GM18907 (cell line): ENCODE results near the gene CORIN.
A peak's percentile ranks its signal among the peaks of the same experiment; 100 is the strongest.

Experiments
- ATAC-seq: cut with Tn5 transposase; IDR thresholded peaks from one replicate; pipeline ENCODE4 v1.9.1; 2021; ENCODE audit warnings: mild to moderate bottlenecking, moderate library complexity; ENCODE audit not compliant: unreplicated experiment

Gene CORIN, protein sequence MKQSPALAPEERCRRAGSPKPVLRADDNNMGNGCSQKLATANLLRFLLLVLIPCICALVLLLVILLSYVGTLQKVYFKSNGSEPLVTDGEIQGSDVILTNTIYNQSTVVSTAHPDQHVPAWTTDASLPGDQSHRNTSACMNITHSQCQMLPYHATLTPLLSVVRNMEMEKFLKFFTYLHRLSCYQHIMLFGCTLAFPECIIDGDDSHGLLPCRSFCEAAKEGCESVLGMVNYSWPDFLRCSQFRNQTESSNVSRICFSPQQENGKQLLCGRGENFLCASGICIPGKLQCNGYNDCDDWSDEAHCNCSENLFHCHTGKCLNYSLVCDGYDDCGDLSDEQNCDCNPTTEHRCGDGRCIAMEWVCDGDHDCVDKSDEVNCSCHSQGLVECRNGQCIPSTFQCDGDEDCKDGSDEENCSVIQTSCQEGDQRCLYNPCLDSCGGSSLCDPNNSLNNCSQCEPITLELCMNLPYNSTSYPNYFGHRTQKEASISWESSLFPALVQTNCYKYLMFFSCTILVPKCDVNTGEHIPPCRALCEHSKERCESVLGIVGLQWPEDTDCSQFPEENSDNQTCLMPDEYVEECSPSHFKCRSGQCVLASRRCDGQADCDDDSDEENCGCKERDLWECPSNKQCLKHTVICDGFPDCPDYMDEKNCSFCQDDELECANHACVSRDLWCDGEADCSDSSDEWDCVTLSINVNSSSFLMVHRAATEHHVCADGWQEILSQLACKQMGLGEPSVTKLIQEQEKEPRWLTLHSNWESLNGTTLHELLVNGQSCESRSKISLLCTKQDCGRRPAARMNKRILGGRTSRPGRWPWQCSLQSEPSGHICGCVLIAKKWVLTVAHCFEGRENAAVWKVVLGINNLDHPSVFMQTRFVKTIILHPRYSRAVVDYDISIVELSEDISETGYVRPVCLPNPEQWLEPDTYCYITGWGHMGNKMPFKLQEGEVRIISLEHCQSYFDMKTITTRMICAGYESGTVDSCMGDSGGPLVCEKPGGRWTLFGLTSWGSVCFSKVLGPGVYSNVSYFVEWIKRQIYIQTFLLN

DNA sequence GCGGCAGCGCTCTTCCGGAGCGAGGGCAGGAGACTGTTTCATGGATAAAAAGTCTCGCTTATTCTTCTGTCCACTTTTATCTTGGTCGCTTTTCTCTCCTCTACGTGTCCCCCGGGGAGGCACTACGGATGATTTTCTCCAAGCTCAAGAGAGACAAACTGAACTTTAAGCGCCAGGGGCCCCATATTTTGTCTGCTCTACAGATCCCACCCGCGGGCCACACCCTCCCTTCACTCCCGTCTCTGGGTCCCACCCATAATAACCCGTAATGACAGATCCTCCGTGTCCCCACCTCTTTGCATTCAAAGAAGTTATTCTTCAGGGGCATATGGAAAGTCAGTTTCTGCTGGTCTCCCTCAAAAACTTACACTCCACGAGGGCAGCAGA lies at the start of gene CORIN:
CORIN (minus strand) TSS at position 160 of the 387 bp plus-strand sequence; CDS start at position 42, 118 bp downstream.
- ATAC-seq = no peak

GRCh38 chr4:47882228-47882627 lies 44.4 kb upstream of the CORIN start:
- ATAC-seq = no peak

DNA sequence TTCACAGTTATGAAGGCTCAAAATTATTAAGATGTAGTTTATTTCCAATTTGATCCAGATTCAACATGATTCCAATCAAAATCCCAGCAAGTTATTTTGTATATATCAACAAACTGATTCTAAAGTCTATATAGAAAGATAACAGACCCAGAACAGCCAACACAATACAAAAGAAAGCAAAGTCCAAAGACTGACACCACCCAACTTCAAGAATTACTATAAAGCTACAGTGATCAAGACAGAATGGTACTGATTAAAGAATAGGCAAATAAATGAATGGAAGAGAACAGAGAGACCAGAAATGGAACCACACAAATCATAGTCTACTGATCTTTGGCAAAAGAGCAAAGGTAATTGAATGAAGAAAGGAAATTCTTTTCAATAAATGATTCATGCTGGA lies 41.6 kb upstream of the CORIN start:
- ATAC-seq = no peak

- no peak for ATAC-seq
These were observed 39.1 kb upstream of the CORIN start for GRCh38 chr4:47876784-47877546.

DNA sequence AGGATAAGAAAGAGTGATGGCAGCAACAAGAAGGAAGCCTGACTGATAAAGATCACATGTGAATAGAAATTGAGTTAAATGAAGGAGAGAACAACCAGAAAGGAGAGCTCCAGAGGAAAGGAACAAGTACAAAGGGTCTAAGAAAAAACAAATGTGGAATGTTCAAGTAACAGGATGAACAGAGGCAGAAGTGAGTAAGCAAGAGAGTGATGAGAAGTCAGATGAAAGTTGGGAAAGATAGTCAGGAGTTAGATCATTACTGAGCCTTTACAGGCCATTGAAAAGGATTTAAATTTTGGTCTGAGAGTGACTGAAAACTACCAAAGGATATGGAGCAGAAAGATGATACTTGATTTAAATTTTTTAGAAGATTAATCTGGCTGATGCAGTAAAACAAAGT lies 38.4 kb upstream of the CORIN start:
- no peak for ATAC-seq

DNA sequence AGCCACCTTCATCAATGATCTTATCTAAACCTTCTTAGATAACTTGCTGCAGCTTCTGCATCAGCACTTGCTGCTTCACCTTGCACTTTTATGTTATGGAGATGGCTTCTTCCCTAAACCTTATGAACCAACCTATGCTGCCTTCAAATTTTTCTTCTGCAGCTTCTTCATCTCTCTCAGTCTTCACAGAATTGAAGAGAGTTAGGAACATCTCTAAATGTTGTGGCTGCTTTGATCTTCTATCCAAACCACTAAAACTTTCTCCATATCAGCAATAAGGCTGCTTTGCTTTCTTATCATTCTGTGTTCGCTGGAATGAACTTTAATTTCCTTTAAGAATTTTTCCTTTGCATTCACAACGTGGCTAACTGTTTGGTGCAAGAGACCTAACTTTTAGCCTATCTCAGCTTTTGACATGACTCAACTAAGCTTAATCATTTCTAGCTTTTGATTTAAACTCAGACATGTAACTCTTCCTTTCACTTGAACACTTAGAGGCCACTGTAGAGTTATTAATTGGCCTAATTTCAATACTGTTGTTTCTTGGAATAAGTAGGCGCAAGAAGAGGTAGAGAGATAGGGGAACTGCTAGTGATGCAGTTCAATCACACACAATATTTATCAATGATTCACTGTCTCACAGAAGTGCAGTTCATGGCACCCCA lies 36.1 kb upstream of the CORIN start:
- ATAC-seq = no peak

DNA sequence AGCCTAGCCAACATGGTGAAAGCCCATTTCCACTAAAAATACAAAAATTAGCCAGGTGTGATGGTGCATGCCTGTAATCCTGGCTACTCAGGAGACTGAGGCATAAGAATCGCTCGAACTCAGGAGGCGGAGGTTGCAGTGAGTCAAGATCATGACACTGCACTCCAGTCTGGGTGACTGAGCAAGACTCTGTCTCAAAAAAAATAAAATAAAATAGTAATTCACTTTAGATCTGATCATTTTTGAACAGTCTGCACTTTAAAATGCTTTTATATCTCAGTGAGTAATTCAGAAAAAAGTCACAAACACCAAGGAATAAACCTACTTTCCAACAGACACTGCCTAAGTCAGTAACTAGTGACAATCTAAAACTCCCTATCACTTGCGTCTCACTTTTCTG lies 25.6 kb upstream of the CORIN start:
- ATAC-seq = no peak

DNA sequence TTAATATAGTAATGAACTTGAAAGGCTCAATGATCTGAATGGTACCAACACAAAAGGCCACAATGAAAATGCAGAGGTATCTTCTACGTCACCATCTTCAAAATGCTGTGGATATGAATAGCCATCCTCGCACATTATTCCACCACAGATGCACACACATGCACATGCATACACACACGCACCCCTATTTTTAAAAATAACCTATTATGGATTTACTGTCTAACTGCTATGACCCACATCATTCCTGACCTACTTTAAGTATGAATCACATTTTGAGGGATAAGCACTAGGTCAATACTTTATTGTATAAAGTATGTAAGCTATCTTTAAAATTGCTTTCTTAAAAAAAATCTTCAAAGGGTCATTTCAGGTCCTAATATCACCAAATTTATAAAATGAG lies 24.4 kb upstream of the CORIN start:
- no peak for ATAC-seq

DNA sequence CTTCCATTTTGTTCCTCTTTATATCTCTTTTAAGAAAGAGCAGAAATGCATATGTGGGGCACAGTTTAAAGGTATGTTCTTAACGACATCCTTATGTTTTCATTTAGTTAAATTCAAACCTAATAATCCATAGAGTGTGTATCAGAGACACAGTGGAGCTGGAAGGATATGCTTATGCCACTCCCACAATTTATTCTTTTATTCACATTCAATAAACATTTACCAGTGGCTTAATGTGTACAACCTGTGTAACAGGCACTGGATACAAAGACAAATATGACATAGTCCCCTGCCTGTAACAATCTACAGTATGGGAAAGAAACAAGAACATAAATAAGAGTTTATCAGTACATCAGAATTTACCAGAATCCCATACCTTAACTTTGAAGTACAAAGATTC lies 22.4 kb upstream of the CORIN start:
- no peak for ATAC-seq

DNA sequence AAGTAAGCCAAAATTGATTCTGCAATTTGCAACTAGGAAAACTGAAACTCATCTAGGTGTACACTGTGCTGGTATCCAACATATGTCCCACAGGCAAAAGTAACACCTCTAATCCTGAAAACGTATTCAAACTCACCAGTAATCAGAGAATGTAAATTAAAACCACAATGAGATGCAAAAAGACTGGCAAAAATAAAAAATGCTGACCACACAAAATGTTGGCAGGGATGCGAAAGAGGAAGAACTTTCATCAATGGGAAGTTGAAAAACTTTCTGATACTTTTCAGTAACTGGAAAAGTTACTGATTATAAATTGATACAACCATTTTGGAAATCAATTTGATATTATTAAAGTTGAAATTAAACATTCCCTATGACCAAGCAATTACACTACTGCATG lies 20.1 kb upstream of the CORIN start:
- ATAC-seq = no peak

DNA sequence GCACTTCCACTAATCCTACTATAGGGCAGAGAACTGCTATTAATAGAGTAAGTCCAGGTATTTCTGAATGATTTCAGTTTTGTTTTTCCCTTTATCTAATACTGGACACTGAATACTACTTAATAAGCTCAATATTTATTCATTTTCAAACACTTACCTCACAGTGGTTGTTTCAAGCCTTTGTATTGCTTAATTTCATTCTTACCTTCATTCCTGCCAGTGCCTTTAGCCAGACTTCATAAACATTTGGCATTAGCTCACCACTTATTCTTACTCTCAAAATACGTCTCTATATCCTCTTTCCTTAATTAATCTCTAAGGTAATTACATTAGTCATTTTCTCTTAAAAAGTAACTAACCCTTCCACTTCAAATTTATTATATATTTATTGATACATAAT lies 18.8 kb upstream of the CORIN start:
- ATAC-seq = no peak

- ATAC-seq = no peak
These were observed 17.5 kb upstream of the CORIN start for GRCh38 chr4:47855350-47855749.

- ATAC-seq = no peak
These were observed 14.3 kb upstream of the CORIN start for GRCh38 chr4:47852136-47852535.

DNA sequence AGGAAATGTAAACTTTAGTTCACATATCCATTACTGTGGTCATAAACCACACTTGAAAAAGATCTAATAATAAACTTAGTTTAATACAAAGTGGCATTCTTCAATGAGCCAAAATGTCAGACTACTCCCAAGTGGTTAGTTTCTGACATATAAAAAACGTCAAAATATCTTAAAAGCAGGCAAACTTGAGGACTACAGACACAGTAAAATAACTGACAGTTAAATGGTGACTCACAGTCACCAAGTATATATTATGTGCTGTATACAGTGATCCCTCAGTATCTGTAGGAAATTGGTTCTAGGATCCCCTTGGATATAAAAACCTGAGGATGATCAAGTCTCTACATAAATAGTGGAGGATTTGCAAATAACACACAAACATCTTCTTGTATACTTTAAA lies 11.6 kb upstream of the CORIN start:
- ATAC-seq = no peak

- no peak for ATAC-seq
These were observed 10.2 kb upstream of the CORIN start for GRCh38 chr4:47848041-47848440.

DNA sequence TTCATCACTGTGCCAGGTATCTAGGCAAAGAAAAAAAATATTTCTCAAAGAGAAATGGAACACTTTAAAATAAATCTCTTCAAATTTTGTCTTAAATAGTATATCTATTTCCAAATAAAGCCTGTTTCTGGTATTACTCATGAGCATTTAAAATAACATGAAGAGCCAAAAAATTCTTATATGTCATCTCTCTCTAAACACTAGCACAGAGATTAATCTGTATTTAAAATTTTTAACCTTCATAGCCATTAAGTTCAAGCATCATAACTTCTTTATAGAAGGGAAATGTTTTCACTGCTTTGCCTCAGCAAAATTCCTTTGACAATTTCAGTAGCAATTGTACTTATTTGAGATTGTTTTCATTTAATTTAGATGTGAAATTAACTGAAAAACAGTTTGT lies 5.1 kb upstream of the CORIN start:
- no peak for ATAC-seq

GRCh38 chr4:47840291-47840690 lies 2.4 kb upstream of the CORIN start:
- no peak for ATAC-seq

DNA sequence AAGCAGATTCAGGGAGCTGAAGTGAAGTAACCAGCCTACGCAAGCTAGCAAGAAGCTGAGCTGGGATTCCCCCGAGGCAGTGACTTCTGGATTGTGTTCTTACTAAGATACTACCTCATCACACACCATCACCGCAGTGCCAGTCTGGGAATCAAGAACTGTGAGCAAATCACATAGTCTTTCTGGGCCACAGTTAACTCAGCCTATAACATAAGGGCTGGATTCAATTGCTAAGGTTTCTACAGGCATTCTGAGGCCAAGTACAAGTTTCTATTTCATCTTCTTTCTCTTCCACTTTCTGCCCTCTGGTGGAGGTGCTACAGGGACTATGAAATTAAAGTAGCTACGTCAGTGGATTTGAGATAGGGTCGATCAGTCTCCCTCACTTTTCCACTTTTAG lies 1.4 kb upstream of the CORIN start:
- ATAC-seq = peak; percentile 44

GRCh38 chr4:47838445-47838844 lies 578 bp upstream of the CORIN start:
- no peak for ATAC-seq

DNA sequence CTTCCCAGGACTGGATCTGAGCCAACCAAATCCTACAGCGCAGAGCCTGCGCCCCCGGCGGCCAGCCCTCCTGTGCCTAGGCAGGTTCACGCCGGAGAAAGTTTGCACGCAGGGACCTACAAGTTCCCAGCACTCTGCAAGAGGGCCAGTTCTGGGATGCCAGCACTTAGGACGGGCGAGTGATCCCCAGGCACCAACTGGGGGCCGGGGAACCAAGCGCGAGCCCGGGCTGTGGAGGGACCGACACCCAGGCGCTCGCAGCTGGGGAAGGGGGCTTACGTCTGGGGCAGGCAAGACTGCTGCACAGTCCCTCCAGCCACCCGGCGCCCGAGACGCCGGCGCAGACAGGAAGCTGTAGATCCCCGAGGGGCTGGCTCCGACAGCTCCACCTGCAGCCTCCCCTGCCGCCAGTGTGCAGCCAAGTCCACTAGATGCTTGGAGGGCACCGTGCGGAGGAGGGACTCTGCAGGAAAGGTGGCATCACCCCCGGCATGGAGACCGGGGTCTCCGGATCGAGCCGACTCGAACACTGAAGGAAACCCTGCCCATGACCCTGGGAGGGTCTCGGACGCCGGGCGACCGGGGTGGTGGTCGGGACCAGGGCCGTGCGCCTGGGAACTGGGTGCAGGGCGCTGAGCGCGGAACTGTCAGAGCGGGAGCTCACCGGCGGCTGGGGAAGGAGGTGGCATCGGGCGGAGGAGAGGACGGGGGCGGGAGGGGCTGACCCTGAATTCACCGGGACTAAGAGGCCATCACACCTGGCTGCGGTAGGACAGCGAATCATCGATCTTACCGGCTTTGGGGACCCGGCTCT lies 566 bp downstream of the CORIN start:
- ATAC-seq = peak; percentile 82
